PC-3 (cell line): ENCODE data around the gene KCNQ4. TPM values are rescaled to one million over a fixed set of nuclear protein-coding genes. Genes with fewer than 3 reads are reported as not detected.

Experiments
- ATAC-seq: fragments of 200-7000 bp; cut with Tn5 transposase; 2 replicates; pipeline ENCODE4 v1.9.1; 2020; ENCODE audit warnings: mild to moderate bottlenecking, moderate library complexity
- BruUV-seq: library from RNA; stranded (reverse); fragments of 400-500 nt; replicated peaks from 2 replicates; lab custom pipeline; 2021; lab: Mats Ljungman, UMichigan
- CTCF ChIA-PET: fragments of 300-600 bp; sonication (Branson Sonifier 250); formaldehyde crosslinking; loops from one replicate; lab custom pipeline; 2022; ENCODE audit warnings: antibody characterized with exemption; lab: Charles Lee
- POLR2A ChIA-PET: fragments of 300-600 bp; sonication (Branson Sonifier 250); formaldehyde crosslinking; loops from one replicate; lab custom pipeline; 2022; ENCODE audit warnings: antibody characterized with exemption; ENCODE audit not compliant: unreplicated experiment; lab: Charles Lee
- DNase-seq: peaks from one replicate; pipeline ENCODE4 v3.0.0-alpha.2; 2015
- H2AFZ ChIP-seq: fragments of 300-600 bp; sonication (generic); 2 replicates; pipeline ENCODE4 v1.6.0; 2016; ENCODE audit warnings: antibody characterized with exemption, low read length
- H3F3A ChIP-seq: fragments of 300-600 bp; sonication (generic); one replicate; pipeline ENCODE4 v1.6.0; 2017; ENCODE audit warnings: antibody characterized with exemption, low read length, control low read depth, mild to moderate bottlenecking; ENCODE audit not compliant: unreplicated experiment
- H3K27ac ChIP-seq: fragments of 300-600 bp; sonication (generic); 2 replicates; pipeline ENCODE4 v1.5.1; 2016; ENCODE audit warnings: mild to moderate bottlenecking, low read length
- H3K27me3 ChIP-seq: fragments of 300-600 bp; sonication (generic); 2 replicates; pipeline ENCODE4 v1.6.1; 2016; ENCODE audit warnings: low read length, mixed read lengths
- H3K36me3 ChIP-seq: fragments of 300-600 bp; sonication (generic); 2 replicates; pipeline ENCODE4 v1.6.1; 2016; ENCODE audit warnings: low read depth, mixed run types, low read length, mixed read lengths
- H3K4me1 ChIP-seq: fragments of 300-600 bp; sonication (generic); 2 replicates; pipeline ENCODE4 v1.5.1; 2016; ENCODE audit warnings: low read length; ENCODE audit not compliant: insufficient read depth
- H3K4me2 ChIP-seq: fragments of 300-600 bp; sonication (generic); 2 replicates; pipeline ENCODE4 v1.6.0; 2016; ENCODE audit warnings: low read length
- H3K4me3 ChIP-seq: fragments of 300-600 bp; sonication (generic); 2 replicates; pipeline ENCODE4 v1.5.1; 2016; ENCODE audit warnings: mild to moderate bottlenecking, low read length, mixed read lengths
- H3K79me2 ChIP-seq: fragments of 300-600 bp; sonication (generic); 2 replicates; pipeline ENCODE4 v1.6.1; 2017; ENCODE audit warnings: low read length, mixed read lengths
- H3K9ac ChIP-seq: fragments of 300-600 bp; sonication (generic); 2 replicates; pipeline ENCODE4 v1.6.0; 2016; ENCODE audit warnings: mild to moderate bottlenecking, low read length
- H3K9me2 ChIP-seq: fragments of 300-600 bp; sonication (generic); replicated peaks from 2 replicates; pipeline ENCODE4 v1.6.1; 2016; ENCODE audit warnings: mixed run types, low read length, mixed read lengths
- H3K9me3 ChIP-seq: fragments of 300-600 bp; sonication (generic); 2 replicates; pipeline ENCODE4 v1.6.1; 2016; ENCODE audit warnings: low read length, mixed read lengths
- H4K20me1 ChIP-seq: fragments of 300-600 bp; sonication (generic); 2 replicates; pipeline ENCODE4 v1.6.1; 2016; ENCODE audit warnings: low read length, mixed read lengths
- CTCF ChIP-seq: fragments of 300-600 bp; sonication (generic); conservative IDR thresholded peaks from 2 replicates; pipeline ENCODE4 v1.5.1; 2017; ENCODE audit warnings: antibody characterized with exemption, low read depth, mild to moderate bottlenecking, low read length
- EZH2 ChIP-seq: fragments of 300-600 bp; sonication (generic); IDR thresholded peaks from one replicate; pipeline ENCODE4 v1.6.1; 2017; ENCODE audit warnings: antibody characterized with exemption, mild to moderate bottlenecking, low read length; ENCODE audit not compliant: unreplicated experiment
- EZH2phosphoT487 ChIP-seq: fragments of 300-600 bp; sonication (generic); IDR thresholded peaks from 2 replicates; pipeline ENCODE4 v1.6.1; 2018; ENCODE audit warnings: mild to moderate bottlenecking, antibody characterized with exemption, low read length, borderline replicate concordance
- intact Hi-C: fragments of 100-400 bp; cut with micrococcal nuclease; formaldehyde crosslinking; loops from 2 replicates; pipeline ENCODE4 v1.9.0; 2023
- total RNA-seq: library from RNA; depleted of rRNA; stranded (reverse); fragments of >200 nt; gene quantifications from 2 replicates; pipeline ENCODE4 v1.2.3, GENCODE V29; 2014

KCNQ4 gene
- total RNA-seq, 1 experiment from 2014 or later, result 2.5 TPM

DNA sequence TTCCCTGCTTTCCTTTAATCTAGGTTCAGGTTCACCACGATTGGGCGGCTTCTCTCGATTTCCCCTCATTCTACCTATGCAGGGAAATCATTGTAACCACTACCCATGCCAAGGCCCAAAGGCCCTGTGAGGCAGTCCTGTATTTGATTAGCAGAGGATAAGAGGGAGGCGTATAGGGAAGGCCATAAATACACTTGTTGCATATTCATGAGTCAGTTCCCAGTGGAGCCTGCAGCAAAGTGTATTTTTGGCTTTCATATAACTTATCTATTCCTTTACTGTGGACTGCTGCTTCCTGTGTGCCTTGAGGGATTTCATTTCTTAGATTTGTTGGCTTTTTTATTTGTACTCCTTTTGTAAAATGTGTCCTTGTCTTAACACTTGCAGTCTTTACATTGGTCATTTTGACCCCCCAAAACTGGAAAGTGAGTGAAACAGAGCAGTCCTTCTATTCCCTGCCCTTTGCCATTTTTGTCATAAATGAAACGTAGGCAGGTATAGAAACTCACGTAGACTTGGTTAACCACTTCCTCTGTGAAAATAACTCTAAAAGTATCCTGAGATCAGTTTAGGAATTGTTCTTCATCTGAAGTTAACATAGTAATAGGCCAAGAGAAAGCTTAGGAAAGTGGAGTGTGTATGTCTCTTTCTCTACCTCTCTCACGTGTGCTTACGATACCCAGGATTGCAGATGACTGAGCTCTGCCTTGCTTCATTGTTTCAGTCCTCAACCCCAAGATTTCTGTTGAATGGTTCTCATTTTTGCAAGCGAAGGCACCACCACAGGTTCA, 19.6 kb upstream of the KCNQ4 start:
- BruUV-seq, result no TSS peak
- Histone ChIP-seq H3K36me3 (peaks cover 41% of the 10 kb centered on the region), H3K9me3 (no peaks in the 10 kb centered on the region), H3K27ac (no peak overlapping the region), H3K9me2 (no peaks in the 10 kb centered on the region), H3F3A (no peaks in the 10 kb centered on the region), H3K79me2 (no peaks in the 10 kb centered on the region), H3K4me2 (no peak overlapping the region), H3K9ac (no peak overlapping the region), H3K27me3 (no peaks in the 10 kb centered on the region), H4K20me1 (no peaks in the 10 kb centered on the region), H2AFZ (no peak overlapping the region), H3K4me3 (no peak overlapping the region), H3K4me1 (no peaks in the 10 kb centered on the region)
- no peak for TF ChIP-seq CTCF
- no peak for TF ChIP-seq EZH2phosphoT487
- TF ChIP-seq EZH2, result no peak
- ATAC-seq, result no peak
- CTCF ChIA-PET, result no interaction called here
- POLR2A ChIA-PET, result no interaction called here
- DNase-seq, result no peak
- intact Hi-C loops, result no loop called here

- ChIA-PET POLR2A (no interaction called here), CTCF (interaction anchor here (1.0 kb wide), 1 partner anchor 9 kb away, joined by 3 read pairs; no protein-coding TSS in a partner anchor)
- Histone ChIP-seq H3K9me2 (no peaks in the 10 kb centered on the region), H3K9me3 (no peaks in the 10 kb centered on the region), H2AFZ (no peak overlapping the region), H3K4me3 (no peak overlapping the region), H3K27ac (no peak overlapping the region), H3K79me2 (no peaks in the 10 kb centered on the region), H3K27me3 (no peaks in the 10 kb centered on the region), H3K36me3 (peaks cover 36% of the 10 kb centered on the region), H3K4me2 (no peak overlapping the region), H3K9ac (no peak overlapping the region), H3K4me1 (no peaks in the 10 kb centered on the region), H3F3A (no peaks in the 10 kb centered on the region), H4K20me1 (no peaks in the 10 kb centered on the region)
- ATAC-seq, result no peak
- TF ChIP-seq EZH2, result no peak
- TF ChIP-seq CTCF, result no peak
- BruUV-seq, result no TSS peak
- no peak for DNase-seq
- intact Hi-C loops, result no loop called here
Measured at GRCh38 chr1:40764981-40765380, 18.6 kb upstream of the KCNQ4 start.

DNA sequence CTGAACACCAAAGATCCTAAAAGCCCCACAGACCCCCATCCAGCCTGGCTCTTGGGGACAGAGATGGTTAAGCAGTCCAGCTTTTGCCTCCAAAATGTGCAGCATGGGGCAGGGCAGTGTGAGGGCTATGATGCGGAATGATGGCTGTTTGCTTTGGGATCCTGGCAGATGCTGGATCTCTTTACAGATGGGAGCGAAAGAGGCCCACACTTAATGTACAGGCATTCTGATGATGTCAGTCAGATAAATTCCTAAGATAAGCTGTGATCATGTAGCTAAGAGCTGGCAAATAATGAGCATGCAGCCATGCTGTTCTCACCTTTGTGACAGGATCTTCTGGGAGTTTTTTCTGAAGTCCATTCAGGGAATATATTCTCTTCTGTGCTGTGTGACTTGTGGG, 17.6 kb upstream of the KCNQ4 start:
- H3K79me2 ChIP-seq, result no peaks in the 10 kb centered on the region
- no peaks in the 10 kb centered on the region for H3K4me1 ChIP-seq
- H3K9me3 ChIP-seq, result no peaks in the 10 kb centered on the region
- H4K20me1 ChIP-seq, result no peaks in the 10 kb centered on the region
- TF ChIP-seq EZH2phosphoT487, result no peak
- TF ChIP-seq EZH2, result no peak
- no peak for TF ChIP-seq CTCF
- intact Hi-C loops, result no loop called here
- DNase-seq, result no peak
- ATAC-seq, result no peak
- no peaks in the 10 kb centered on the region for H3K9me2 ChIP-seq
- H3K27ac ChIP-seq, result no peak overlapping the region
- ChIA-PET CTCF (no interaction called here), POLR2A (no interaction called here)
- H3K4me2 ChIP-seq, result no peak overlapping the region
- H3K27me3 ChIP-seq, result no peaks in the 10 kb centered on the region
- H3F3A ChIP-seq, result no peaks in the 10 kb centered on the region
- H3K36me3 ChIP-seq, result peaks cover 30% of the 10 kb centered on the region; the same call in 1 of the 2 replicates
- H3K9ac ChIP-seq, result no peak overlapping the region
- BruUV-seq, result no TSS peak
- no peak overlapping the region for H2AFZ ChIP-seq
- no peak overlapping the region for H3K4me3 ChIP-seq
